ENCODE data around the gene IRF2BP1.

DNA sequence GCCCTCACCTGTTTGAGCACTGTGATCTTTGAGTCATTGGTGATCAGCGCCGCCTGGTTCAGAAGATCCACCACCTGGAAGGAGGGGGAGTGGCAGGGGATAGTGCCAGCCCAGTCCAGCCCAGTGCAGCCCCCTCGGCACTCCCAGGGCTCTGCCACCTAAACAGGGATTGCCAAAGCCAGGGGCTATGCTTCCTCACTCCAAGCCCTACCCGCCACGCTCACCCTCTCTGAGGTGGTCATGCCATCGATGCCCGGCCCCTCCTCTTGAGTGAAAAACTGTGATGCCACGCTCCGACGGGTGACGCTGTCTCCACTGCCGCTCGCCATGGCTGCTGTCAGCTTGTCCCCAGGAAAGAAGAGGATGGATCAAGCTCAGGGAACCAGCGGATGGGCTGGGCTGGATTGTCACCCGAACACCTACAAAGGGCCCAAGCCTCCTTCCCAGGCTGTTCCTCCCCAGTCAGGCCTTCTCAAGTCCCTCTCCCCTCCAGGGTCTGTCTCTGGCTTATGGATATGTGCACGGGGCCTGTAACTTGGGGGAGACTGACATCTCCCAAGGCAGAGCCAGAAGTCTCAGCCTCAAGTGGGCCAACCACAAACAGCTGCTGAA, 31.7 kb downstream of the IRF2BP1 start:
- TF ChIP-seq POLR2A (IDR thresholded peaks at IDR 0.05) (no peak), POLR2AphosphoS5 (IDR thresholded peaks at IDR 0.05) (no peak), EP300 (IDR thresholded peaks at IDR 0.05) (no peak)
- TF ChIP-seq, protein P1, sequence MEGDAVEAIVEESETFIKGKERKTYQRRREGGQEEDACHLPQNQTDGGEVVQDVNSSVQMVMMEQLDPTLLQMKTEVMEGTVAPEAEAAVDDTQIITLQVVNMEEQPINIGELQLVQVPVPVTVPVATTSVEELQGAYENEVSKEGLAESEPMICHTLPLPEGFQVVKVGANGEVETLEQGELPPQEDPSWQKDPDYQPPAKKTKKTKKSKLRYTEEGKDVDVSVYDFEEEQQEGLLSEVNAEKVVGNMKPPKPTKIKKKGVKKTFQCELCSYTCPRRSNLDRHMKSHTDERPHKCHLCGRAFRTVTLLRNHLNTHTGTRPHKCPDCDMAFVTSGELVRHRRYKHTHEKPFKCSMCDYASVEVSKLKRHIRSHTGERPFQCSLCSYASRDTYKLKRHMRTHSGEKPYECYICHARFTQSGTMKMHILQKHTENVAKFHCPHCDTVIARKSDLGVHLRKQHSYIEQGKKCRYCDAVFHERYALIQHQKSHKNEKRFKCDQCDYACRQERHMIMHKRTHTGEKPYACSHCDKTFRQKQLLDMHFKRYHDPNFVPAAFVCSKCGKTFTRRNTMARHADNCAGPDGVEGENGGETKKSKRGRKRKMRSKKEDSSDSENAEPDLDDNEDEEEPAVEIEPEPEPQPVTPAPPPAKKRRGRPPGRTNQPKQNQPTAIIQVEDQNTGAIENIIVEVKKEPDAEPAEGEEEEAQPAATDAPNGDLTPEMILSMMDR (IDR thresholded peaks at IDR 0.05) = no peak
